Liver (tissue), 3 donors: ENCODE results near the gene TLR8.

Experiments used
- ATF3 ChIP-seq: IDR thresholded peaks from 2 replicates; pipeline ENCODE4 v1.6.1; 2016; ENCODE audit warnings: antibody characterized with exemption
- CTCF ChIP-seq: fragments of 150-350 bp; IDR thresholded peaks from 2 replicates; pipeline ENCODE4 v1.5.1; 2017; ENCODE audit warnings: improper control_type of control experiment, low read depth, low read length; ENCODE audit not compliant: missing input control
- FOXA1 ChIP-seq: IDR thresholded peaks from 2 replicates; pipeline ENCODE4 v1.6.1; 2016; ENCODE audit warnings: antibody characterized with exemption
- GABPA ChIP-seq, 2 donors: IDR thresholded peaks in 1 of 2; conservative IDR thresholded peaks in 1 of 2; 2 replicates each; pipeline ENCODE4 v1.6.1; 2016; ENCODE audit warnings: antibody characterized with exemption in 2 of 2, mild to moderate bottlenecking in 1 of 2, moderate library complexity in 1 of 2
- HNF4A ChIP-seq, 2 donors: conservative IDR thresholded peaks; 2 replicates each; pipeline ENCODE4 v1.6.1; 2016; ENCODE audit warnings: antibody characterized with exemption in 2 of 2, mild to moderate bottlenecking in 2 of 2
- HNF4G ChIP-seq: IDR thresholded peaks from 2 replicates; pipeline ENCODE4 v1.6.1; 2016; ENCODE audit warnings: antibody characterized with exemption
- JUND ChIP-seq, 2 donors: IDR thresholded peaks; 2 replicates each; pipeline ENCODE4 v1.6.1; 2016; ENCODE audit warnings: antibody characterized with exemption in 2 of 2
- RAD21 ChIP-seq, 2 donors: IDR thresholded peaks; 2 replicates each; pipeline ENCODE4 v1.6.1; 2016; ENCODE audit warnings: antibody characterized with exemption in 2 of 2, mild to moderate bottlenecking in 2 of 2
- RXRA ChIP-seq, 2 donors: IDR thresholded peaks; 2 replicates each; pipeline ENCODE4 v1.6.1; 2017 to 2018; ENCODE audit warnings: antibody characterized with exemption in 2 of 2, mild to moderate bottlenecking in 1 of 2
- SP1 ChIP-seq: IDR thresholded peaks from 2 replicates; pipeline ENCODE4 v1.6.1; 2018; ENCODE audit warnings: antibody characterized with exemption, mild to moderate bottlenecking
- YY1 ChIP-seq: IDR thresholded peaks from 2 replicates; pipeline ENCODE4 v1.6.1; 2016; ENCODE audit warnings: antibody characterized with exemption, mild to moderate bottlenecking
- ZBTB33 ChIP-seq: IDR thresholded peaks from 2 replicates; pipeline ENCODE4 v1.6.1; 2016; ENCODE audit warnings: antibody characterized with exemption
- donor health status: healthy.
- donor health status: healthy.

GRCh38 chrX:12962041-12962504, 55.7 kb downstream of the TLR8 start:
- TF ChIP-seq ATF3 (no peak), RXRA (IDR thresholded peaks at IDR 0.05) (no peak), CTCF (no peak), SP1 (no peak), ZBTB33 (no peak), JUND (IDR thresholded peaks at IDR 0.05) (no peak), HNF4G (no peak), HNF4A (conservative IDR thresholded peaks at IDR 0.05) (no peak), RAD21 (IDR thresholded peaks at IDR 0.05) (no peak), FOXA1 (no peak), YY1 (no peak), GABPA (IDR thresholded peaks at IDR 0.05 in 1 of 2, conservative IDR thresholded peaks at IDR 0.05 in 1 of 2) (no peak)
